ENCODE measurements around the gene FANCI.

FANCI gene

GRCh38 chr15:89243691-89244573 lies at the start of gene FANCI:
FANCI (plus strand) TSS chr15:89243979; CDS start chr15:89247648, 3,669 bp downstream.
- peak; percentile 94 to 95 for DNase-seq

DNA sequence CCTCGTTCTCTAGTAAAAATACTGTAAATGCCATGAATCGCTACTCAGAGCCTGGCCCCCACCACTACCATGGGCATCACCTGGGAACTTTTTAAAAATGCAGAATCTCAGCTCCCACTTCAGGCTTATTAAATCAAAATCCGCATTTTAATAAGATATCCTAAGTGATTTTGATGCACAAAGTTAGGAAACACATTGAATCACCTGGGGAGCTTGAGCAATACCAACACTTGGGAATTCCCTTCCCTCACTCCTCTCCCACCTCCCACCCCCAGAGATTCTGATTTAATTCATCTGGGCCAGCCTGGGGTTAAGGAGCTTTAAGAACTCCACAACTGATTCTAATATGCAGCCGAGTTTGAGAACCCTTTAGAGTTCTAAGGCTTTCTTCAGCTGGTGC lies 49.2 kb upstream of the FANCI start:
- DNase-seq = no peak

GRCh38 chr15:89195836-89196235 lies 47.9 kb upstream of the FANCI start:
- no peak for DNase-seq

- no peak for DNase-seq
Observed at GRCh38 chr15:89196241-89196640, 47.5 kb upstream of the FANCI start.

GRCh38 chr15:89196994-89197393 lies 46.8 kb upstream of the FANCI start:
- no peak for DNase-seq

- peak in 1 of 2 experiments; percentile 10 for DNase-seq
Observed at GRCh38 chr15:89197503-89197971, 46.2 kb upstream of the FANCI start.

DNA sequence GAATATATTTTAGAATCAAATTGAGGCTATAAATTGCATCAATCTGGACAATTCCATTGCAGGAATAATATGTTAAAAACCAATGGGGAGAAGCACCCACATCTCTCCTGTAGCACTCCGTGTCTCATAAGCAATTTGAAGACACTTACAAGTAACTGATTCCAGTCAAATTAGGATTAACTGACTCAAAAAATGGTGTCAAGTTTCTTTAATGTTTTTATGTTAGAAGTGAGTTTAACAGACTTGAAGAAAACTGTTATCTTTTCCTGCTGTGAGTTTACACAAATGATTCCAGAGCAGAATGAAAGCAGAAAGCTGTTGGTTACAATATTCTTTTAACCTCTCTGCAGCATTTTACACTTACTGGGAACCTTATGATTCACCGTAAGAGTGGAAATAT lies 45.6 kb upstream of the FANCI start:
- DNase-seq = no peak

- no peak for DNase-seq
Observed at GRCh38 chr15:89198934-89199333, 44.8 kb upstream of the FANCI start.

DNA sequence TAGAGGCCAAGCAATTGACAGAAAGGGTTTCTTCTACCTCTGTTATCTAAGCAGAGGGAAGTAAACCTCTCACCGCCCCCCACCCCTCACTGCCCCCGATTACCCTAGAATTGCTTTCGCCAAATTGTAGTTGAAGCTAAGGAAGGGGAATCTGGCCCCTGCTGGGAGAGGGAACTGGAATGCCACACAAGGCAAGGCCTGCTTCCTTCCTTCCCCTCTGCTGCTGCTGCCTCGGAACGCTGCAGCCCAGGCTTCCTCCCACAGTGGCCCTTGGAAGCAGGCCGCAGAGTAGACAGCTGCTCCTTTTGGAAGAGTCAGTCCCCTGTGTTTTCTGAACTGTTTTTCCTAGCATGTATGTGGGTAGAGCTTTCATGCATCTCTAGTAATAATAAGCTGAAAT lies 44.0 kb upstream of the FANCI start:
- peak; percentile 35 to 38 for DNase-seq

DNA sequence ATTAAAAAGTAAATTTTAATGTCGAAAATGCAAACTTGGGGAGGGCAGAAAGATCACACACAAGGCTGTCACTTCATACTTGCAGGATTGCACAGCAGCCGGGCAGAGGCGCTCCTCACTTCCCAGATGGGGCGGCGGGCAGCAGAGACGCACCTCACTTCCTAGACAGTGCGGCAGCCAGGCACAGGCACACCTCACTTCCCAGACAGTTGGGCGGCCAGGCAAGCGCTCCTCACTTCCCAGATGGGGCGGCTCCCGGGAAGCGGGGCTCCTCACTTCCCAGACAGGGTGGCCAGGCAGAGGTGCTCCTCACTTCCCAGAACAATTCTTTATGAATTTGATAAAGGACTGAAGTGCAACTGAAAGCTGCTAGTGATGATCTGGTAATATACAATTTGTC lies 43.6 kb upstream of the FANCI start:
- DNase-seq = no peak

DNA sequence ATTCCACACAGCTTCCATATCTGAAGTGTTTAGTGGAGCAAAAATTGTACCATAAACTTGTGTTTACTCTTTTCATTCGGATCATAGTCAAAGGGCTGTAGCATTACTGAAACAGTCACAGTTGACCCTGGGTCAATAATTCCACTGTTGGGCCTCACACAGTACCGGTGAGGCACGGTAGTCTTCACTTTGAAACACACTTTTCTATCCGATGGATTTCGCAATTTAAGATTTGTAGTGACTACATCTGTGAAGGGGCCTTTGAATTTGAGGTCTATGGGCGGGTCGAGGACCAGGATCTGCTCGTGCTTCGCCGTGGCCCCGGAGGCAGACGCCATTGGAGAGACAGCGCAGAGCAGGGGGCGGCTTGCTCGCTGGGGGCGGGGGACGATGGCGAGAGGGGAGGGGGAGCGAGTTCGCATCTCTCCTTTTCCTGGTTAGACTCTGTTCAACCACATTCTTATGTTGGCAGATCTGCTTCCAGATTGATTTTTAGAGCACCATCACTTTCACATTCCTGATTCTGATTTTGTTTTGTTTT lies 42.2 kb upstream of the FANCI start:
- DNase-seq = no peak

- DNase-seq = peak in 1 of 2 experiments; percentile 10
Observed at GRCh38 chr15:89203705-89204273, 40.0 kb upstream of the FANCI start.

GRCh38 chr15:89205991-89206585 lies 37.7 kb upstream of the FANCI start:
- DNase-seq = no peak

GRCh38 chr15:89206908-89207331 lies 36.9 kb upstream of the FANCI start:
- DNase-seq = peak; percentile 62 to 65

GRCh38 chr15:89208256-89208655 lies 35.5 kb upstream of the FANCI start:
- DNase-seq = no peak

DNA sequence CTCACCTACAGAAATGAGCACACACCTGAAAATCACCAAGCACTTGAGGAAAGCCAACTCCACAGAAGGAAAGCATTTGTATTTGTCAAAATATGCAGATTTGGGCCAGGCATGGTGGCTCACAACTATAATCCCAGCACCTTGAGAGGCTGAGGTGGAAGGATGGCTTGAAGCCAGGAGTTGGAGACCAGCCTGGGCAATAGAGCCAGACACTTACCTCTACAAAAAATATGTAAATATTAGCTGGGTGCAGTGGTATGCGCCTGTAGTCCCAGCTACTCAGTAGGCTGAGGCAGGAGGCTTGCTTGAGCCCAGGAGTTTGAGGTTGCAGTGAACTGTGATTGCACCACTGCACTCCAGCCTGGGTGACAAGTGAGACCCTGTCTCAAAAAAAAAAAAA lies 34.7 kb upstream of the FANCI start:
- DNase-seq = no peak

- DNase-seq = no peak
Observed at GRCh38 chr15:89211678-89212170, 32.1 kb upstream of the FANCI start.

DNA sequence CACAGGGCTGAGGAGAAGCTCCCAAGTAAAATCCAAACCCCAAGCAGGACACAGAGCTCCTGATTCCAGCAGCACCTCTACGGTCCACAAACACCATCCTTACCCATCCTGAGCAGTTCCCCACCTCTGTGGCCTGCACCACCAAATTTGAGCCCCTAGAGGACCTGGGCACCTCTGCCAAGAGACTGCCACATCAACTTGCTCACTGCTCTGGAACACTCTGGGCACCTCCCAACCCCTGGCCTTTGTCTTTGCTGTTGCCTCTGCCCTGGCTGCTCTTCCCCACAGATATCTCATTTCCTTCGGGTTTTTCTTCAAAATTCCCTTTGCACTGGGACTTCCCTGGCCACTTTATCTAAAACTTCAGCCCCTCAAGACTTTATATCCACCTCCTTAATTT lies 28.2 kb upstream of the FANCI start:
- DNase-seq = no peak

- DNase-seq = no peak
Observed at GRCh38 chr15:89217031-89217430, 26.7 kb upstream of the FANCI start.

DNA sequence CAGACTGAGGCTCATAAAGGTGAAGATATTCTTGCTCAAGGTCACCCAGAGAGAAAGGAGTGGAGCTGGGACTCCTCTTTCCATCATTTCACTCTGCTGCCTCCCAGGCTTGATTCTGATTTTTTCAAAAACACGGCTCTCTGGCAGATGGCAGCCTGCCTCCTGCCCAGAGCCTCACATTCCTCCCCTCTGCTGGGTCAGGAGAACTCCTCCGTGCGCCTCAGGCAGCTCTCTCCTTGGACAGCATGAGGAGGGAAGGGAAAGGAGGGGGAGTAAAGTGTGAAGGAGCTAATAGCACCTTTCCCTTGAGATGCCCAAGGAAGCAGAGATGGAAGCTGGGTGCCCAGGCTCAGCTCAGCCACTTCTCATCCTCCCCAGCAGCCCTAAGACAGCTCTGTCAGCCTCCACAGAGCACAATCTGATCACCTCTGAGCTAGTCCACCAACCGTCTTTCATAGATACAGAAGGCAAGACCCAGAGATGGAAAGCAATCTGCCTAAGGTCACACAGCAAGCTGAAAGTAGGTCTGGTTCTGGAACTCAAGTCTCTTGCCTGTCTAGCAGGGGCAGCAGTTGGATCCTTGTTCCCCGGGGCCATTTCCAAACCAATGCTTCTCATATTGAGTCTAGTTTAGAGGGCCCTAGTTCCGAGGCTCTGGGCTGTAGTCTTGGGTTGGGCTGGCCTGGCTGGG lies 25.9 kb upstream of the FANCI start:
- DNase-seq = no peak

GRCh38 chr15:89218531-89218930 lies 25.2 kb upstream of the FANCI start:
- DNase-seq = no peak

GRCh38 chr15:89221543-89221942 lies 22.2 kb upstream of the FANCI start, which contains the start of gene RLBP1:
RLBP1 (minus strand) TSS chr15:89221579; CDS start chr15:89218975, 2,604 bp downstream.
- no peak for DNase-seq

- DNase-seq = no peak
Observed at GRCh38 chr15:89225588-89225987, 18.2 kb upstream of the FANCI start.

Data from Kasumi-1 (cell line).